ENCODE results near the gene PBRM1.

DNA sequence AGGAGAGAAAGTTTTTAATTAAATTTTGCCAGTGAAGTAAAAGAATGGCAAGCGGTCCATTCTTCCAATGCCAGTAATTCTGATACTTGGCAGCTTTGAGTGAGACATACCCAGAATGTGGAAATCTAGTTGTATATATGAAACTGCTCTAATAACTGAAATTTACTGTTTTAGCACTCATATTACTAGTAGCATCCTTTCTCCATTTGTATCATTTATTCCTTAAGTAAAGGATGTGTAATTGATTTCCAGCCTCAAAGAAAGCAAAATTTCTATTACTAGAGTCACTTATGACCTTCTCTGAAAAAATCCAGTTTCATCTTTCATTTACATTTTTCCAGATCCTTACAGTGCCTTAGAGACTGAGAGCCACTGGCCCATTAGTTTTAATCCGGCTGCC is 65.1 kb downstream of the PBRM1 start:
- TF ChIP-seq EZH2 (IDR thresholded peaks at IDR 0.05) (no peak), POLR2AphosphoS5 (IDR thresholded peaks at IDR 0.05; ENCODE audit: borderline replicate concordance, low read depth, low read length) (no peak), FOXP2 (optimal IDR thresholded peaks at IDR 0.05; ENCODE audit: control extremely low read depth, extremely low read length, insufficient read depth) (no peak)

Measured in SK-N-MC (cell line).